CD4-positive, alpha-beta T cell treated with Interleukin-2 at 100 ng/mL for 4 hours (primary cell): ENCODE data around the gene HOXB3.

Source experiments
- DNase-seq: peaks from one replicate; pipeline ENCODE4 v3.0.0-alpha.2; 2020; ENCODE audit warnings: low spot score

HOXB3 gene

DNA sequence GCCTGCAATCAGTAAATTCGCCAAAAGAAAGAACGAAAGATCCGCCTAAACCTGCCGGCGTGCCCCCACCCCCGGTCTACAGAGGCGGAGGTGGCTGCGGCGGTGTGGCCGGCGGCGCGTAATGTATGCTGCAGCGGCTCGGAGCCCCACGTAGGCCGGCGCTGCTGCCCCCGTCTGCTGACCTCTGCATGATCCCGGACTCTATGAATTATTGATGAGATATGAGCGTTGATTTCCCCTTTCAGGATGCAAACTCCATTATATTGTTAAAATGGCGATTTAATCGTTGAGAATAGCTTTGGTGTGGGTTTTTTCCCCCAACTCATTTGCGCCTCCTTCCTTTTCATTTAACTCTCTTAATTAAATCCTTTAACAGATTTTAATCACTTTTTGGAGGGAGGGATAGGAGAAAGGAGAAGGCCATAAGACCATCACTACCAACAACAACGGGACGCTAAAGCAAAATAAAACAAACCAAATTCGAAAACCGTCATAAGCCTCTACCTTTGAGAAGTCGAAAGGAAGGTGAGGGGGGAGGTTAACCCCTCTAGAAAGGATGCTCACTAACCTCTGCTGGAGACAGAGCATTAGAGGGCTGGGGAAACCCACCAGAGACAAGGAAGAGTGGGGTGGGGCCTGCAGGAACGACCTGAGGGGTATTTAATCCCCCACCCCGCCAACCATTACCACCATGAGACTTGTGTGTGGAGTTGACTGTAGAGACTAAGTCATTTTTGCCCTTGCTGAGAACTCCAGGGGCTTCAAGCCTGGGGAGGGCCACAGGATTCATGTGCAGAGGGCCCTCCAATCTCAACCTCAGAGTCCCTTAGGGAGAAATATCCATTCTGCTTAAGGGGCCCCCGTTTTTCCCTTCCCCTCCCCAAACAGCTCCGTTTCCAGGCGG lies 3.4 kb downstream of the HOXB3 start:
- no peak for DNase-seq

DNA sequence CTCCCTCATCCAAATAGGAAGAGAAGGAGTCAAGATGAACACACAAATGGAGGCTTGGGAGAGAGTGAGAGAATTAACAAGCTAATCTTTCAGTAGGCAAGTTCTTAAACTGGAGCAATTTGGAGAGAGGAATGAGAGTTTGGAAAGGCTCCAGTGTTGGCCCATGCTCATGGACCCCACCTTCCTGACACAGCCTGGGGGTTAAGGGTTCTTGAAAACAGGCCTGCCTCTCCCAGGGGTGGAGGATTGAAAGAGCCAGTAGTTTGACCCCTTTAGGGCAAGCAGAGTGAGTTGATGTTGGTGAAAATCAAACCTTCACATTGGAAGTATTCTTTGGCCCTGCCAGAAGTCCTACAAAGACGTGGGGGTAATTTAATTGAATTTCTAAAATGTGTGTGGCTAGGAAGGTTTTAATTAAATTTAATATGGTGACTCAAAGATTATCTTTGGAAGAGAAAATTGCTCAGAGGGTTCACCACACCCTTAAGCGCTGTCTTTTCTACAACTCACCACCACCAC lies 5.8 kb downstream of the HOXB3 start:
- no peak for DNase-seq

DNA sequence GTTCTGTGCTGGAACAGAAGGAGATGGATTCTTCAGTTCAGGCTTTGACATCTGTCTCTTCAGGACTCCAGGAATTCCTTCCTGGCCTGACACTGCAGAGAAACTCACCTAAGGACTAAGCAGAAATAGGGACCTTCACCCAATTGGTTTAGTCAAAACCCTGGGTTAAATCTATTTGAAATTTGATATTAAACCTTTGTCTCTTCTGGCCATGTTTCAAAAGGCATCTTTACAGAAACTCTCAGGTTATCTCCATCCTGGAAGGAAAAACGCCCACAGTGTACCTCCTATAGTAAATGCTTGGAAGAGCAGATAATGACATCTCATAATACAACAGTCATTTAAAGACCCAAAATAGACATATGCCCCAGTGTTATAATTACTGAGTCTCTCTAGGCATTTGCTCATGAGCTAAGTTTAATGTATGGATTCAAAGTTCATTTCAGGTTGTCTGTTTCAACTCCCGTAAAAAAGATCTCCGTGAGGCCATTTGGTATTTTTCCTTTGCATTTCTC lies 6.3 kb downstream of the HOXB3 start:
- no peak for DNase-seq

DNA sequence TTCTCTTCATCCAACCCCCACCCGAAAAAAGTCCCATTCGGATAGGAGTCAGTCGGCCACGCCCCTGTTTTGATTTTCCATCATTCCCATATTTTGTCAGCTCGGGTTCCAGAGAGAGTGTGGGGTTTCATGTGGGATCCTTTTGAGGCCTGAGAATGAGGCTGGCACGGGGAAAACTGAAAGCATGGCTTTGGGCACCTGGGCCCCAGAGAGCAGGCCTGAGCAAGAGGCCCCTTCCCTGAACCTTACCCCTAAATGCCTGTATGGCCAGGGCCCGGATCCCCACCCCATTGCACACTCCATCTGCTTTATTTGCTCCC lies 7.3 kb downstream of the HOXB3 start:
- DNase-seq, result no peak

DNA sequence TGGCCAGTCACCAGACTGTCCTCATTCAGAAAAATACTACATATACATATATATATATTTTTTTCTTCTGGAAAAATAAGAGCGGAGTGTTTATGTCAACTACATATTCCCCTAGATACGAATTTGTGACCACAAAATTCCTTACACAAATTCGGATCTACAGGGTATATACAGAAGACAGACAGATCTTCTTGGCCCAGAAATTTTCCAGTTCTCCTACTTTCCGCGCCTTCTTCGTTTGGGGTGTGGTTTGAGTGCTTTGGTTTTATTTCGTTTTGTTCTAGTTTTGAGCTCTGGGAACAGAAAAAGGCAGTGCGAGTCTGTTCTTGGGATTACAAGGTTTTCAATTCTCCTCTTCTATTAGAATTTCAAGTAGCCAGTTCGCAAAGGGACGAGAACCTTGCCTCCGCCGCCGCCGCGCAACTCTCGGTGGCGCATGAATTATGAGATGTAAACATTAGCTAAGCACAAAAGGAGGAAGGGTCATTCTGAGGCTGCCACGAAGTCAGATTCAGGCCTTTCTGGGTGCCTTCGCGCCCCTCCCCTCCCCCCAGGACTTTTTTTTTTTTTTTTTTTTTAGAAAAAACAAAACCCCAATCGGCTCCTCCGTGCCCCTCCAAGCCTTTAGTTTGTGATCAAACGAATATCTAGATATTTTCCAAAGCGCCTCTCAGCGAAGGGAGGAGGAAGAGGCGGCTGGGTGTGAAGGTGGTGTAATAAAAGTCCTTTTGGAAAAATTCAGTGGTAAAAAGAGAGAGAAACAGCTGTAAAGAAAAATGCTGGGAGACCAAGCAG lies 10.1 kb downstream of the HOXB3 start:
- no peak for DNase-seq

DNA sequence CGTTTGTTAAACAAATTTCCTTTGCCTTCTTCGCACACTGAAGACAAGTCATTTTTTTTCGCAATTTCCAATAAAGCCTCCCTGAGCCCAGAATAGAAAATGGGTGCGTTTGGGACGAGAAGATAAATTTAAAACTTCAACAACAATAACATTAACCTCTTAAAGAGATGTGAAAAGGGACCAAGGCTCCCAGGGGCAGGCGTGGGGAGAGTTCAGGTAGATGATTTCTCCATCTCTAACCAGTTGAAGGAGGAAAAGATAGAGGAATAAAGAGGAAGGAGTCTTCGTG lies 10.6 kb downstream of the HOXB3 start:
- DNase-seq, result no peak

DNA sequence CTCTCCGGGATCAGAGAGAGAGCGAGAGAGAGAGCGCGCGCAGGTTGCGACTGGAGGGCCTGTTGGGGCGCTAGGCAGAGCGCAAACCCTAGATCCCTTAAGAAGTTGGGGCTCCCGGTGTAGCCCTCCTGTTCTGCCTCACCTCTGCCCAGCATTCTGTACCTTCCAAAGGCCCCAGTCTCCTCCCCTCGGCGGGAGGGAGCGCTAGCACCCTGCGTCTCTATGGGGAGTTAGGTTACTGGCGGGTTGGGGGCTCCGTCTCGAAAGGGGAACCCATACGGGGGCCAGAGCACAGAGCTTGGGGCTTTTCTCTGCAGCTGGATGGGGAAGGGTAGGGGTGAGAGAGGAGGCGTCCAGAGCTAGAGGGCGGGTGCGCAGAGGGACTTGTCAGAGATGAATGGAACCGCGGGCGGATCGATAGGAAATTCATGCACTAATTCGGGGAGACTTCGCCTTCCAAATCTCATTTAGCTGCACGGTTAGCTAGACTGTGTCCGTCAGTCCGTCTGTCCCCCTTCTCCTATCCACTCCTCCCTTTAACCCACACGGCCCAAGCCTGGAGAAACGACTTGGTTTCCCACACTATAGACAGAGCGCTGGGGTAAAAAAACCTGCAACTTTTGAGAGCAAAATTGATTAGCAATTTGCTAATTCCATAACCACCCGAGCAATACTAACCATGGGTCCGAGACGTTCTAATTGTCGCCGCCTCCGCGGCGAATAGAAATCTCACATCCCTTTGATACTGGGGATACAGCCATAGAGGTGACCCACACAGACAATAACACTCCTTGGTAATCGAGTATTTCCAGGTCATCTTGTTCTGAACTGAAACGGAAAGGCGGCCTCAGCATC lies 11.2 kb downstream of the HOXB3 start:
- DNase-seq, result no peak

DNA sequence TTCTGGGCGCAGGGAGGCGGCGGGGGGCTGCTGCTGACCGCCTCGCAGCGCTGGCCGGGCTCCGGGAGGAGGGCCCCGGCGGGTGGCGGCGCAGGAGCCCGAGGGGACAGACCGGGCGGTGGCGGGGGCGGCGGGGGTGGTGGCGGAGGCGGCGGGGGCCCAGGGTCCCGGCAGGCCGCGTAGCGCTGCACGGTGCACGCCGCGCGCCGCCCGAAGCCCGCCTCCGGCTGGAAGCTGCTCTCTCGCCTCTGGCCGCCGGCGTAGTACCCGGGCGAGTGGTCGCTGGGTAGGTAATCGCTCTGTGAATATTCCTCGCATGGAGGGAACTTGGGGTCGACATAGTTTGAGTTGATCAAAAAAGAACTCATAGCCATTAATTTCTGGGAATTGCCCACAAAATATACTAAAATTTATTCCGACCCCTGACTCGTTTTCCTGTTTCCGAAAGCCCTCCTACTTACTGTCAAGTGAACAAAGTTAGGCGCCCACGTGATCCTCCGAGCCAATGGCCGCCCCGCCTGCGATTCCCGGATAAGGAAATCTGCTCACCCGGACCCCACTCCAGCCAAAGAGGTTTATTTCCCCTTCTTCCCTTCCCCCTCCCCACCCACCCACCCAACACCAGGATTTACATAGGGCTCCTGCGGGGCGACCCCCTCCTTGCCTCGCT lies 12.0 kb downstream of the HOXB3 start, which contains the start of gene HOXB4:
TSS of gene HOXB4 (minus strand) at position 405 of the 670 bp plus-strand sequence. CDS start at position 374, 31 bp downstream.
- peak; percentile 77 for DNase-seq

DNA sequence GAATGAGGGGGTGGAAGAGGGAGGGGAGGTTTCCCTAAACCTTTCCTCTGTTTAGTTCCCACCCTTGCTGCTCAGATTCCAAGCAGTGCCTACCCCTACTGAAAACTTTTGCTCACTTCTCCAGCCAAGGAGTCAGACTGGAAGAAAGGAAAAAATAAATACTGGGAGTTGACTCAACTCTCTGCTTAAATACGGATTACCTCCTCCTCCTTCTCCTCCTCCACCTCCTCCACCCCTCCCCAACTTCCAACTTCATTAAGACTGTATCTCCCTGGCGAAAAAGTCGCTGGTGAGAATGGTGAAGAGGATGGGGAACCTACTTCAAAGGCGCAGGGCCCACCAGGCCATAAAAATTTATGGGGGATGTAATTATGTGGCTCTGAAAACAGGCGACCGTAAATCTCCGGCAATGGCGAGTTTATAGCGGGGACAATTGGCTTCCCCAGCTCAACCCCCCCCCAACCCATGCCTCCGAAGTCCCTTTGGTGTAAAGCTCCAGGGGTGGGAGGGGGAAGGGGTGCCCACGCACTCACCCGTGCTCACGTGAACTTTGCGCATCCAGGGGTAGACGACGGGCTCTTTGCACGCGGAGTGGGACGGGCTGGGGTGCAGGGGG lies 12.6 kb downstream of the HOXB3 start:
- no peak for DNase-seq

DNA sequence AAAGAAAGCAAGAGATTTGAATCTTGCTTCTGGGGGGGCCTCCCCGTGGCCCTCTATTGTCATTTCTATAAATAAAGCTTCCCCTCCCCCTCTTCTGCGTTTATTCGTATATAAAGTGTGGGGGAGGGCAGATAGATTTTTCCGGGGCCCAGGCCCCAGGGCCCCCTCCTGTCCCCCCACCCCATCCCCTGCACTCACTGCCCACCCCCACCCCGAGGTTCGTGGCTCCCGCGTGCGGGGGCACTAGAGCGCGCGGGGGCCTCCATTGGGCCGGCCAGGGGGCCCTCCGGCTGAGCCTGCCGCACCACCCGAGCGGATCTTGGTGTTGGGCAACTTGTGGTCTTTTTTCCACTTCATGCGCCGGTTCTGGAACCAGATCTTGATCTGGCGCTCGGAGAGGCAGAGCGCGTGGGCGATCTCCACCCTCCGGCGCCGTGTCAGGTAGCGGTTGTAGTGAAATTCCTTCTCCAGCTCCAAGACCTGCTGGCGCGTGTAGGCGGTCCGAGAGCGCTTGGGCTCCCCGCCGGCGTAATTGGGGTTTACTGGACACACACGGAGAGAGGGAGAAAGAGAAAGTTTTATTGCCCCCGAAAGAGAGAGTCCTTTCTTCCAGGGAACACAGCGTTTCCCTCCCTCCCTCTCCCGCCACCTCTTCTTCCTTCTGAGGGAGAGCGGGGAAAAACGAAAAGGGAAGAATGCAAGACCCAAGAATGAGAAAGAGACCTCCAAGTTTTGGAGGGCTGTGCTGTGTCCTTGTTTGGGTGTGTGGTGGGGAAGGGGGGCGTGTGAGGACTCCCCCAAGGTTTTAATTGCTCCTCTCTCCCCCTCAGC lies 13.3 kb downstream of the HOXB3 start:
- DNase-seq, result no peak

DNA sequence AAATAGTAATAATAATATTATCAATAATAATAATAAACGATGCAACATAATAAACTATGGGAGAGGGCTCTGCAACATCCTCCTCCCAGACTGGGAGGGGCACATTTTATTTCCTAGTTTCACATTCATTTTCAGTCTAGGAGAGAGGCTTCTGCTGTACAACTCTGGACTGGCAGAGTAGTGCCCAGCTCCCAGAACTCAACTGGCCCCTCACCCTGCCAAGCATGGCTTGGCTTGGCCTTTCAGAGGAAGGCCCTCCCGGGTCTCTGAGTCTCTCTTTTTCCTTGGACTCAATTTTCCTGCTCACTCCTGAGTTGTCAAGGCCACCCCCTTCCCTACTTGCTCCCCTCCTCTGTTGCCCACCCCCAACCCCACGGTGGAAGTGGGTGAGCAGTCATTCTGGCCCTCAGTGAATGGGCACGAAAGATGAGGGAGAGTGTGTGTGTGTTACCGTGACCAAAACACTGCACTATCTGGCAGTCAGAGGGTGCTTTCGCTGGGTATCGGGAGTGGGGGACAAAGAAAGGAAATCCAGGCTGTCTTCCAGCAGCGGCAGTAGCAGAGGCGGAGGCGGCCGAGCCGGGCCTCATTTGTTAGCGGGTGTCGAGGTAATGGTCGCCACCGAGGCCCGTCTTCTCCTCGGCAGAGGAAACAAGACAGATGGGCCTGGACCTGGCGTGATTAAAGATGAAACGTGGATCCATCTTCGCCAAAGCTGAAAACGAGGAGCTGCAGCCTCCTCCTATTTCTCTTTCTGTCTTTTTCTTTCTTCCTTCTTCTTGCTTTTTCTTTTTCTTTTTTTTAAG lies 14.2 kb downstream of the HOXB3 start:
- DNase-seq, result no peak

DNA sequence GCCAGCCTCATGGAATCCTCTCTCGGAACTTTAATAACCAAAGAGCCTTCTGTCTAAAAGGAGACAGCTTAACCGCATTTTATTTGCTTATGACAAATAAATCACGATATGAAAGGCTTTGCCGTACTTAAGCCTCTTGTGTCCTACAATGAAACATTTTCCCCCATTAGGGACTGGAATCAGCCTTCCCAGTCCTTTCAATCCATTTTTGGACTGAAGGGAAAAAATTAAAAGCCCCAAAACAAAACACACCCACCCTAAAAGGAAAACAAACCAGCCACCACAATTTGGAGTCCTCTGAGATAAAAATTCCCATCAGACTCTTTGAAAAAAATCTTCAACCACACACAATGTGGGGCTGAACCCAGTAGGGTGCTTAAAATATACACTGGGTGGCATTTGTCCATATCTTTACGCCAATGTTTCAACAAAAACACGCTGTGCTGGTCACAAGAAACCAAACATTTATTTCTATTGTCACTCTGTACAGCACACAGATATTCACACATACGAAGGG lies 14.9 kb downstream of the HOXB3 start:
- no peak for DNase-seq

DNA sequence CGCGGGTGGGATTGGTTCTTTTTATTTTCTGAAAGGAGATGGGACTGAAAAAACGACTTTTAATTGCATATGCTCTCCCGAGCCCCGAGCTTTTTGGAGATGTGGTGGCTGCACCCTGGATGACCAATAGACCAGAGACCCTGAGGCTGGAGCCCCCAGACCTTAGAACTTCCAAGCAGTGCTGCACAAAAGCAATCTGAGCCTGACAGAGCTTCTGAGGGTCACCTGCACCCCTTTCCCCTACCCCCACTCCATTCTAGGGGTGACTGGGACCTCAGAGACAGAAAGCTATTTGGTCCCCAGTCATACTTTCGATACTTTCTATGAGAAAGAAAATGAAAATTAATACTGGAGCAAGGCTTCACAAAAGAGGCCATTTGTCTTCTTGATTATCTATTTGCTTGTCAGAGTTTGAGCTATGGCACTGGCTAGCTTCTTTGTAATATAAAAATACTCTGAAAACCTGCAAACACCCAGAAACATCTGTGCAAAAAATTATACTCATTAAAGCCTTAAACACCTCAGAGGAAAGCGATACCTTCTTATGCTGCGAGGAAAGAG lies 15.5 kb downstream of the HOXB3 start:
- no peak for DNase-seq

DNA sequence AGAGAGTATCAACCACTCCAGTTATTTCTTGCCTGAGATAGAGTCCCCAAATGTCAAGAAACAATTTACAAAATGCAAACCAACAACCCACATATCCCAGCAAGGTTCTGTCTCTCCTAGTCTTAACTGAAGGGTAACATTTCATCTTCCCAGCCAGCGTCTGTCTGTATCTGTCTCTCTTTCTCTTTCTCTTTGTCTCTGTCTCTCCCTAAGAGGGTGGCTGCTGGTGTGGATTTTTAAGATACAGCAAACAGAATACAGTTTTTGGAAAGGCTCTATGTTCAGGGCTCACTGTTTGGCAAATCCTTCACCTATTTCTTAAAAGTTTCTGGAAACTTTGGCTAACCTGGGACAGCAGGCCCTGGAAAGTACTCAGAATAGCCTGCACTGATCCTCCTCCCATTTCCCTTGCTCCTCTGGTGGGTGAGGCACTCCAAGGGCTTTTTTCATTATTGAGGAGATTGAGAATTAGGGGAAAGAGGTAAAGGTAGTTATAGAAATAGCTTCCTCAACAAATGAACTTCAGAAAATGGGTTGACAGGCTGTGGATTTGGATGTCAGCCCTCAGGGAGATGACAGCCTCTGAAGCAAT lies 18.1 kb downstream of the HOXB3 start:
- DNase-seq, result no peak

DNA sequence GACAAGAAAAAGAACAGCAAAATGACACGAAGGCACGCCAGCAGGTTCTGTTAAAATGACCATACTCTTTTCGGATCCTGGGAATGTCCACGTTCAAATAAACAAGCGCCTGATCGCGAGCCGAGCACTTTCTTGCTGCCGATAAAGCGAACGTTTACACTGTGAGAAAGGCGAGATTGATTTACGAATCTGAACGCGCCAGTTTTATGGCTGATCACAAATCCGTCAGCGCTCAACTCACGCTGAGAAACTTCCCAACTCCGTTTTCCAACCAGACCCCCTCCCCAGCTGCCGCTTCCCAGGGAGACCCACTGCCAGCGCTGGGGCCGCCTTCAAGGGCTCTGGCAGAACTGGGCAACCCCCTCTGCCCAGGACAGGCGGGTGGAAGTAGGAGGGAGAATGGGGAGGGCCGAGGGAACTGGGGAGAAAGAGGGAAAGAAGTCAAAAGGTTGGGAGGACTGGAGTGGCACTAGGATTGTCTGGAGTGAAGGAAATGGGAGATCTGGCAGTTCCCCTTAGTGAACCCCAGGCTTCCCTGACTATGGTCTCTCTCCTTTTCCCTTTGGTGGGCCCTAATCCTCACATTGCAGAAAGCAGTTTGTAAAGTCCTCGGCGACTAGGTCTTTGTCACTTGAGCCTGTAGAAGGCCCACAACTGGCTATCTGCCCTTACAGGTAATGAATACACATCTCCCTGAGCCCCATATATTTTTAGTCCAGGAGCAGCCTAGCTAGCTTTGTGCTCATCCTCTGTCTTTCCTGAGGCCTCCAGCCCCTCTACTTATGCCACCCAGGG lies 18.8 kb downstream of the HOXB3 start:
- no peak for DNase-seq

DNA sequence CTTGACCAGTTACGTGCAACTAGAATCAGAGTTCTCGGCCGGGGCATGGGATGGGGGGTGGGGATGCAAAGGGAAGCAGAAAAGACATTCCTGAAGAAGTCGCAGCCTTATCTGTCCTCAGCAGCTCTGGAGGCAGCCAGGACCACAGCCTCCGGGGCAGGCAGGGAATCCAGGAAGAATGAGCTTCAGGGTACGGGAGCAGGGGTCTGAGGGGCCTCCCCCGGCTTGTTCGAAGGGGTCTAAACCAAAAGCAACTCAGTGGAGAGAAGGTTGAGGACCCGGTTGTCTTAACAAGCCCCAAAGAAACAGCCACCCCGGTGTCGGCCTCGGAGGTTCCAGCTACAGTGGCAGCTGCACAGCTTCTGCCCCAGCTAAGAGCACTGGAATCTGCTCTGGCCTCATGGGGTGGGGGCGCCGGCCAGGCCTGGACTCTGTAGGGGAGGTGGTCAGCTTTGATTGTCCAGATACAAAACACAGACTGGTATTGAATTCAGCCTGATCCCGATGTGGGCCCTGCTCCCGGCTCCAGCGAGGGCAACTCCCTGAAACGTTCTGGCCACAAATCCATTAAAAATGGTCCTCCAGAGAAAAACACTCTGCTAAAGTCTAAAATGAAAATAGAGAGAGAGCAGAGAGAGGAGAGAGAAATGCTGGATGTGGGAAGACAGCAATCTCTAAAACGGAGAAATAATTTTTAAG lies 19.6 kb downstream of the HOXB3 start:
- no peak for DNase-seq
